ENCODE results near the gene CYP21A2.
"Not testable (repeated sequence)": the region's sequence is repeated elsewhere in the genome, so short reads cannot be mapped to it uniquely, and the experiment has no call there.

CYP21A2 gene

DNA sequence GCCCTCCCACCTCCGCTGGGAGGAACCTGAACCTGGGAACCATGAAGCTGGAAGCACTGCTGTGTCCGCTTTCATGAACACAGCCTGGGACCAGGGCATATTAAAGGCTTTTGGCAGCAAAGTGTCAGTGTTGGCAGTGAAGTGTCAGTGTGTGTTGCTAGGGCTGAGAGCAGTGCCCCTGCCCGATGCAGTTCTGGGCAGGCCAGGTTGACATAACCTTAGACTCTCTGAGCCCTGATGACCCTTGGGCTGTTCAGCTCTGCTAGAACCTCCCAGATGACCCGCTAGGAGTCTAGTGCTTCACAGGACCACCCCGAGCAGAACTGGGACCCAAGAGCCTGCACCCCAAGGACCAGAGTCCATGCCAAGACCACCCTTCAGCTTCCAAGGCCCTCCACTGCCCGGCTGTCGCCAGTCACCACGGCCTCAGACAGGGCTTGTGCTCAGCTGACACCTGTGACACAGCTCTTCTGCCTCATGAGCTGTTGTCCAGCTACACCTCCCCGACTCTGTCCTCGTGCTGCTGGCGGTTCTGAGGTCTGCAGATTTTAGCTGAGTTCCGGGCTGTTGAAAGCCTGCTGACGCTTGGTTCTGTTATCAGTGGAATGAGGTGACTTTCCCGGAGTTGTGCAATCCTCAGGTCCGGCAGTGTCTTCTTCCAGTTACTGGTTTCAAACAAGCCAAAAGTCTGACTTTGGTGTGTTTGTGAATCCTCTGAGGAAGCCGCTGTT lies 2.8 kb upstream of the CYP21A2 start:
- DNase-seq (ENCODE audit: low read depth in 2 of 2) = not testable (repeated sequence)

DNA sequence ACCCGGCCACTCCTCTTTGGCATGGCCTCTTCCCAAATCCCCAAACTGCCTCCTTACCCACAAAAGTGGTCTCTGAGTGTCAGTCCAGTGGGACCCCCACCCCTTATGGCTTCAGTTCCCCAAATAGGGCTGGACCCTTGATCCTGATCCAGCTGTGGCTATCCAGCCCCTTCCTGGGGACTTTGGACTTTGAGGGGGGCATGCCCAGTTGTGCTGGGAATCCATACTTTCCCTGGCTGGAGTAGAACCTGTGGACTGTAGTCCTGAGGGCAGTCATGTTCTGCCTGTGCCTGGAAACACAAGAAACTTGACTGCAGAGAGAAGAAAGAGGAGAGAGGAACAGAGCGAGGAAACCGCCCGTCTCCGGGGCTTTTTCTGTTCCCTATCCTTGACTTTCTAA lies 1.1 kb upstream of the CYP21A2 start:
- not testable (repeated sequence) for DNase-seq (ENCODE audit: low read depth in 2 of 2)

DNA sequence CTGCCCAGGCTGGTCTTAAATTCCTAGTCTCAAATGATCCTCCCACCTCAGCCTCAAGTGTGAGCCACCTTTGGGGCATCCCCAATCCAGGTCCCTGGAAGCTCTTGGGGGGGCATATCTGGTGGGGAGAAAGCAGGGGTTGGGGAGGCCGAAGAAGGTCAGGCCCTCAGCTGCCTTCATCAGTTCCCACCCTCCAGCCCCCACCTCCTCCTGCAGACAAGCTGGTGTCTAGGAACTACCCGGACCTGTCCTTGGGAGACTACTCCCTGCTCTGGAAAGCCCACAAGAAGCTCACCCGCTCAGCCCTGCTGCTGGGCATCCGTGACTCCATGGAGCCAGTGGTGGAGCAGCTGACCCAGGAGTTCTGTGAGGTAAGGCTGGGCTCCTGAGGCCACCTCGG lies 663 bp downstream of the CYP21A2 start:
- DNase-seq (ENCODE audit: low read depth in 2 of 2) = not testable (repeated sequence)

DNA sequence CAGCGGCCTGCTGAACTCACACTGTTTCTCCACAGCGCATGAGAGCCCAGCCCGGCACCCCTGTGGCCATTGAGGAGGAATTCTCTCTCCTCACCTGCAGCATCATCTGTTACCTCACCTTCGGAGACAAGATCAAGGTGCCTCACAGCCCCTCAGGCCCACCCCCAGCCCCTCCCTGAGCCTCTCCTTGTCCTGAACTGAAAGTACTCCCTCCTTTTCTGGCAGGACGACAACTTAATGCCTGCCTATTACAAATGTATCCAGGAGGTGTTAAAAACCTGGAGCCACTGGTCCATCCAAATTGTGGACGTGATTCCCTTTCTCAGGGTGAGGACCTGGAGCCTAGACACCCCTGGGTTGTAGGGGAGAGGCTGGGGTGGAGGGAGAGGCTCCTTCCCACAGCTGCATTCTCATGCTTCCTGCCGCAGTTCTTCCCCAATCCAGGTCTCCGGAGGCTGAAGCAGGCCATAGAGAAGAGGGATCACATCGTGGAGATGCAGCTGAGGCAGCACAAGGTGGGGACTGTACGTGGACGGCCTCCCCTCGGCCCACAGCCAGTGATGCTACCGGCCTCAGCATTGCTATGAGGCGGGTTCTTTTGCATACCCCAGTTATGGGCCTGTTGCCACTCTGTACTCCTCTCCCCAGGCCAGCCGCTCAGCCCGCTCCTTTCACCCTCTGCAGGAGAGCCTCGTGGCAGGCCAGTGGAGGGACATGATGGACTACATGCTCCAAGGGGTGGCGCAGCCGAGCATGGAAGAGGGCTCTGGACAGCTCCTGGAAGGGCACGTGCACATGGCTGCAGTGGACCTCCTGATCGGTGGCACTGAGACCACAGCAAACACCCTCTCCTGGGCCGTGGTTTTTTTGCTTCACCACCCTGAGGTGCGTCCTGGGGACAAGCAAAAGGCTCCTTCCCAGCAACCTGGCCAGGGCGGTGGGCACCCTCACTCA lies 1.4 kb downstream of the CYP21A2 start:
- DNase-seq (ENCODE audit: low read depth in 2 of 2) = not testable (repeated sequence)

DNA sequence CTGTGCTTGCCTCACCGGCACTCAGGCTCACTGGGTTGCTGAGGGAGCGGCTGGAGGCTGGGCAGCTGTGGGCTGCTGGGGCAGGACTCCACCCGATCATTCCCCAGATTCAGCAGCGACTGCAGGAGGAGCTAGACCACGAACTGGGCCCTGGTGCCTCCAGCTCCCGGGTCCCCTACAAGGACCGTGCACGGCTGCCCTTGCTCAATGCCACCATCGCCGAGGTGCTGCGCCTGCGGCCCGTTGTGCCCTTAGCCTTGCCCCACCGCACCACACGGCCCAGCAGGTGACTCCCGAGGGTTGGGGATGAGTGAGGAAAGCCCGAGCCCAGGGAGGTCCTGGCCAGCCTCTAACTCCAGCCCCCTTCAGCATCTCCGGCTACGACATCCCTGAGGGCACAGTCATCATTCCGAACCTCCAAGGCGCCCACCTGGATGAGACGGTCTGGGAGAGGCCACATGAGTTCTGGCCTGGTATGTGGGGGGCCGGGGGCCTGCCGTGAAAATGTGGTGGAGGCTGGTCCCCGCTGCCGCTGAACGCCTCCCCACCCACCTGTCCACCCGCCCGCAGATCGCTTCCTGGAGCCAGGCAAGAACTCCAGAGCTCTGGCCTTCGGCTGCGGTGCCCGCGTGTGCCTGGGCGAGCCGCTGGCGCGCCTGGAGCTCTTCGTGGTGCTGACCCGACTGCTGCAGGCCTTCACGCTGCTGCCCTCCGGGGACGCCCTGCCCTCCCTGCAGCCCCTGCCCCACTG lies 2.3 kb downstream of the CYP21A2 start:
- DNase-seq (ENCODE audit: low read depth in 2 of 2) = not testable (repeated sequence)

DNA sequence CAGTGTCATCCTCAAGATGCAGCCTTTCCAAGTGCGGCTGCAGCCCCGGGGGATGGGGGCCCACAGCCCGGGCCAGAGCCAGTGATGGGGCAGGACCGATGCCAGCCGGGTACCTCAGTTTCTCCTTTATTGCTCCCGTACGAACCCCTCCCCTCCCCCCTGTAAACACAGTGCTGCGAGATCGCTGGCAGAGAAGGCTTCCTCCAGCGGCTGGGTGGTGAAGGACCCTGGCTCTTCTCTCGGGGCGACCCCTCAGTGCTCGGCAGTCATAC lies 2.8 kb downstream of the CYP21A2 start:
- not testable (repeated sequence) for DNase-seq (ENCODE audit: low read depth in 2 of 2)

DNA sequence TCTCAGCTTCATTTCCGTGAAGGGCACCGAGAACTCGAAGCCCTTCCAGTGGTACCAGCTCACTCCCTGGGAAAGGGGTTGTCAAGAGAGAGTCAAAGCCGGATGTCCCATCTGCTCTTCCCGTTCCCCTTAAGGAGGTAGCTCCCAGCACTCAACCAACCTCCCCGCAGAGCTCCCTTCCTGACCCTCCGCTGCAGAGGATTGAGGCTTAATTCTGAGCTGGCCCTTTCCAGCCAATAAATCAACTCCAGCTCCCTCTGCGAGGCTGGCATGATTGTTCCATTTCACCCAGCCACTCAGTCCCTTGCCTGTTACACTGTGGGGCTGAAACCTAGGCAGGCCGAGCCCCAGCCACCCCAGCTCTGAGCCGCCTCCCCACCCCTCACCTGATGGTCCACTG lies 3.2 kb downstream of the CYP21A2 start:
- not testable (repeated sequence) for DNase-seq (ENCODE audit: low read depth in 2 of 2)

DNA sequence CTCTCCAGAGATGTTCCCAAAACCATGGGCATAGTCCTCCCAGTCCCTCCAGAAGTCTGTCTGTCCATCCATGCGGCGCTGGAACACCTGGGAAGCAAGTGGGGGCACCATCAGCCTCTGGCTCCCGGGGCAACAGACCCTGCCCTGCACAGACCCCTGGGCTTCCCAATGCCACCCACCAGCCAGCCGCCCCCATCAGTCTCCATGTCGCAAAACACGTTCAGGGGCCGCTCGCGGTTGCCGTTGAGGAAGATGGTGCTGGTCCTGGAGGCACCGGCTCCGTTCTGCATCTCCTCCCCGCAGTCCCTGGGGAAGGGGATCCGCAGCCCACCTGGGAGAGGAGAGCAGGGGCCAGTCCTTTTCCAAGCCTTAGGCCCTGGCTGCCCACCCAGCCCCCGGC lies 4.1 kb downstream of the CYP21A2 start:
- not testable (repeated sequence) for DNase-seq (ENCODE audit: low read depth in 2 of 2)

DNA sequence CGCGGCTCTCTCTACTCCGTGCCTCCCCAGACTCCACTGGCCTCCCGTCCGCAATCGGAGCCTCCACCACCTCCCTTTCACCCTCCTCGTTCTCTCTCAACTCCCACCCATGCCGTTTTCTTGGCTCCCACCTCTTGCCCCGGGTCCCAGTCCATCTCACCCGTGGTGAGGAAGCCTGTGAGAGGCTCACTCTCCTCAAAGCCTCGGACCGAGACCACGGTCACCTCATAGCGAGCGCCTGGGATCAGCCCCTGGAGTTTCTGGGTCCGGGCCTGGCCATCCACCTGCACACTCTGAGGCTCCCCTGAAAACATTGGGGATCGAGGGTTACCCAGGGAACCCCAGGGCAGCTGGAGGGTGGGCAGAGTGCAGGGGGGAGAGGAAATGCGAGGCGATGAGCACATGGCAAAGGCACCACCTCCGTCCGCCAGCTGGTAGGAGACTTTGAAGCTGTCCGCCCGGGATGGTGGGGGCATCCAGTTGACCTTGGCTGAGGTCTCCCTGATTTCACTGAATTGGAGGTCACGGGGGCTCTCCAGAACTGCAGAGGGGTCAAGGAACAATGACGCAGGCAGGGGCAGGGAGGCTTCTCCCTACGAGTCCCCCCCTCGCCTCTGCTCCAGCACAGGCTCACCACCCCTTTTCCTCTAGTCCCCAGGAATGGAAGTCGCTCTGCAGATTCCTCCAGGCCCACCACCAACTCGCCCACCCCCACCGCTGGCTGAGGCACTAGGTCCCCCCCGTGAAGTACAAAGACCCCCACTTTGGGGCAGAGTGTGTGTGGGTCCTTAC lies 5.6 kb downstream of the CYP21A2 start:
- DNase-seq (ENCODE audit: low read depth in 2 of 2) = not testable (repeated sequence)

DNA sequence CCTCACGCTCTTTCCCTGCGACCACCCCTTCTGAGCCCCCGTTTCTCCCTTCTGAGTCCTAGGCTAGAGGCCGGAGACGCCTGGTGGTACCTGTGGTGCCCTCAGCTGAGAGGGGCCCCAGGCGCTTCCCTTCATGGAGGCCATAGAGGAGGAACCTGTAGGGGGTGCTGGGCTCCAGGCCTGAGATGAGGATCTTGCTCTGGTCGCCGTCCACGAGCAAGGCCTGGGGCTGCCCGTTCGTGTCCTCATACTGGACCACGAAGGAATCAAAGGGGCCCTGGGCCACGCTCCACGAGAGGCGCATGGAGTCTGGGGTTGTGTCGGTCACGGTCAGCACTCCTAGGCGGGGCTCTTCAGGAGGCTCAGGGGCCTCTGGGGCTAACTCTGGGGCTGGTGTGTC lies 6.7 kb downstream of the CYP21A2 start:
- not testable (repeated sequence) for DNase-seq (ENCODE audit: low read depth in 2 of 2)

DNA sequence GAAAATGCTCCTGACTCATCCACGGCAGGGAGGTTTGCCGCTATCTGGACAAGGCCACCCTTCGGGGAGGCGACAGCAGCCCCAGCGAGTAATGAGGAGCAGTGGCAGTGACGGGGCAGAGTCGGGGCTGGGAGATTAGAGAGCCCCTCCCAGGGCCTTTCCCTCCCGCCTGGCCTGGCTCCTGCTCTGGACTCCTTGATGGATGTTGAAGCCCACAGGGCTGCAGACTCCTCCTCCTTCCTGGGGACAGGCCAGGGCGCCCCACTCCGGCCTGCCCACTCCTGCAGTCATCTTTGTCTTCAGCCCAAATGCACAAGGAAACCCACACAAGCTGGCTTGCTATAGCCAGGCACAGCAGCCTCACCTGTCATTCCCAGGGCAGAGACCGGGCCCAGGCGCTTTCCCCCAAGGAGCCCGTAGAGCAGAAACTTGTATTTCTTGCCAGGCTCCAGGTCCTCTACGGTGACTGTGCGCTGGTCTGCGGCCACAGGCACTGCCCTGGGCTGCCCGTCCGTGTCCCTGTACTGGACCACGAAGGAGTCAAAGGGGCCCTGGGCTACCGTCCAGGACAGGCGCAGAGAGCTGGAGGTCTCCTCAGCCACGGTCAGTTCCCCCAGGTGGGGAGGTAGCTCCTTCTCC lies 7.7 kb downstream of the CYP21A2 start:
- DNase-seq (ENCODE audit: low read depth in 2 of 2) = no peak

DNA sequence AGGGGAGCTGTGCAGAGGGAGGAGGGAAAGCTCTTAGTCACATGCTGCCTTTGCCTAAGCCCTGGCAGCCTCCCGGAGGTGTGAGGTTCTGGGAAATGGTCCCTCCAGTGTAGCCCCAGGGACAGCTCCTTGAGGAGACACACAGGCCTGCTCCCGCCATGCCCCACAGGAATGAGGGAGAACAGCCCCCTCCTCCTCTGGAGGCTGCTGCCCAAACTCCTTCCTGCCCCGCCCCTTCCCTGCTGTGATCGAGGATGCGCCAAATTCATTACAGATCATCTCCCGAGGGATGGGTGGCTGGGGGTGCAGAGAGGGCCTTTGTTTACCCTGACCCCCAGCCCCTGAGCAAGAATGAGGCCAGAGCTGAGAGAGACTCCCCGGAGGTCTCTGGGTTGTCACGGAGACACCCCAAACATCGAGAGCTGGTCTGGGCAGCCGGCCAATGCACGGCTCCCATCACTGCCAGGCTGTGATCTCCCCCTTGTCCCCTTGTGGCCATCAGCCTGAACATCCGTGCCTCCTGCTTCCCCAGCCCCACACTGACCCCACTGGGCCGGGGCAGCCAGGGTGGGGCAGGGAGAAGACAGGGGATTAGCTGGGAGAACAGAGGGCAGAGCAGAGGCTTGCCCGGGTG lies 8.4 kb downstream of the CYP21A2 start:
- DNase-seq (ENCODE audit: low read depth in 2 of 2) = no peak

DNA sequence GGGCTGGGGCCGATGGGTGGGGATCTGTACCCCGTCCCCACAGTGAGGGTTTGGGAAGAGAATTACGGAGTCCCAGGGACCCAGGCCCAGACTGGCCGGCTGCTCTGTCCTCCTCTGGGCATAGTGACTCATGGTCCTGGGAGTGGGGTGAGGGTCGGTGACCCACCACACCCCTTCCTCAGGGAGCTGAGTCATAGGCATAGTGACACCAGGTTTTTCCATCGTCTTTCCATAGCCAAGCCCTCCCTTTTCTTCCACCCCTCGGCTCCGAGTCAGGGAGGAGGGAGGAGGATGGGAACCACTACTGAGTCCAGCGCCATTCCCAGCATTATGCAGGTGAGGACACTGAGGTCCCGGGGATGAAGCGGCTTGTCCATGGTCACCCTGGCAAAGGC lies 8.9 kb downstream of the CYP21A2 start:
- DNase-seq (ENCODE audit: low read depth in 2 of 2) = no peak

DNA sequence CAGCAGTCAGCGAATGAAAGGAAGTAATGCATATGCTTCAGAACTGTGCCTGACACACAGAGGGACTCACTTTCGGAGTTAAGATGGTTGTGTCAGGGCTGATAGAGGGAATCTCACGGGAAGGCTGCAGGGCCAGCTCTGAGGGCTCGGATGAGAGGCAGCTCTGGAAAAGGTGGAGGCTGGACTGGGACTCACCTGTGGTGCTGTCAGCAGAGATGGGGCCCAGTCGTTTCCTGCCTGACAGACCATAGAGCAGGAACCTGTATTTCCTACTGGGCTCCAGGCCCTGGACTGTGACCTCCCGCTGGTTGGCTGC lies 9.3 kb downstream of the CYP21A2 start:
- DNase-seq (ENCODE audit: low read depth in 2 of 2) = no peak

DNA sequence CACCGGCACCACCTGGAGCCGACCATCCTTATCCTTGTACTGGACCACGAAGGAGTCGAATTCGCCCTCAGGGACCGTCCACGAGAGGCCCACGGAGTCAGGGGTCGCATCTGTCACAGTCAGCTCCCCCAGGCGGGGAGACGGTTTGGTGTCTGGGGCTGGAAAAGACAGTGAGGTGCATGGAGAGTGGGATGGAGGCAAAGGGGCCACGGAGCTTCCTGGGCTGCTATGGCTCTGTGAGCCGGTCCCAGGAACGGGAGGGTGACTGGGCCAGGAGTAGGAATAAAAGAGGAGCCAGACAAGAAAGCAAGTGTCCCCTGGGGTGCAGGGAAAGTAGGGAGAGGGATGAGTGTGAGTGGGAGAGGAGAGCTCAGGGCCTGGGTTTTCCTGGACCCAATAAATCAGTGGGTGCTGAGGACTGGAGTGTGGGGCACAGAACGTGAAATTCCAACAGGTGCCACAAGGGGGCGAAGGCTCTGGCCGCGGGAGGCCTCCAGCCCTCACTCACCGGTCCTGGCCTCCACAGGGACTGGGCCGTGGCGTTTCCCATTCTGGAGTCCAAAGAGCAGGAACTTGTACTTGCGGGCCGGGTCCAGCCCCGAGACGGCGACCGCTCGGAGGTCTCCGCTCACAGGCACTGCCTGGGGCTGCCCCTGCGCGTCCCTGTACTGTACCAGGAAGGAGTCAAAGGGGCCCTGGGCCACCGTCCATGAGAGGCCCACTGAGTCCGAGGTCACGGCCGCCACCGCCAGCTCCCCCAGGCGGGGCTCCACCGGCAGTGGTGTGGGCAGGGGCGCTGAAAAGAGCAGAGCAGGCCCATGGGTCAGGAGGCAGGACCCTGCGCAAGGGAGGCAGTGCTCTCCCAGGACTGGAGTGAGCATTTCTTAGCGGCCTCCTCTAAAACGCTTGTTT lies 9.9 kb downstream of the CYP21A2 start:
- DNase-seq (ENCODE audit: low read depth in 2 of 2) = peak; percentile 30 to 34

DNA sequence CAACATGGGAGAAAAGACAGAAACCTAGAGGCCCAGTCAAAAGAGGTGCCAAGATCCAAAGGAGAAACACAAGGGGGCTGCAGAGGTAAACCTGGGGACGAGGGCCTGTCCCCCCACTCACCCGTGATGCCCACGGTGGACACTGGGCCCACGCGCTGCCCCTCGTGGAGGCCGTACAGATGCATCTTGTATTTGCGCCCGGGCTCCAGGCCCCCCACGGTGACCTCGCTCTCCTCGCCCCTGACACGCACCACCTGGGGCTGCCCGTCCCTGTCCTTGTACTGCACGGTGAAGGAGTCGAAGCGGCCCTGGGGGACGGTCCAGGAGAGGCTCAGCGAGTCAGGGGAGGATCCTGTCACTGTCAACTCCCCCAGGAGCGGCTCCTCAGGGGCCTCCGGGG lies 10.9 kb downstream of the CYP21A2 start:
- not testable (repeated sequence) for DNase-seq (ENCODE audit: low read depth in 2 of 2)

DNA sequence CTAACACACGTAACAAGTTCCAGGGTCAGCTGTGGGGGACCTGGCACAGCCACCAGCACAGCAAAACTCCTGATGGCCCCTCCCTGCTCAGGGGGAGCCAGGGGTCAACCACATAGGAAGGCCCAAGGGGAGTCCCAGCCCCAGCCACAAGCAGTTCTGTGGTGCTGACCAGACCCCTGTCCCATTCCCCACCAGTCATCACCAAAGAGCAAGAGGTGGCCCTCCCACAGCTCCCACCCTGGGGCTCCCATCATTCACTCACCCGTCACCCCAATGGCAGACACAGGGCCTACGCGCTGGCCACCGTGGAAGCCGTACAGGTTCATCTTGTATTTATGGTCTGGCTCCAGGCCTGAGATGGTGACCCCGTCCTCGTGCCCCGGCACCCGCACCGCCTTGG lies 11.5 kb downstream of the CYP21A2 start:
- not testable (repeated sequence) for DNase-seq (ENCODE audit: low read depth in 2 of 2)

DNA sequence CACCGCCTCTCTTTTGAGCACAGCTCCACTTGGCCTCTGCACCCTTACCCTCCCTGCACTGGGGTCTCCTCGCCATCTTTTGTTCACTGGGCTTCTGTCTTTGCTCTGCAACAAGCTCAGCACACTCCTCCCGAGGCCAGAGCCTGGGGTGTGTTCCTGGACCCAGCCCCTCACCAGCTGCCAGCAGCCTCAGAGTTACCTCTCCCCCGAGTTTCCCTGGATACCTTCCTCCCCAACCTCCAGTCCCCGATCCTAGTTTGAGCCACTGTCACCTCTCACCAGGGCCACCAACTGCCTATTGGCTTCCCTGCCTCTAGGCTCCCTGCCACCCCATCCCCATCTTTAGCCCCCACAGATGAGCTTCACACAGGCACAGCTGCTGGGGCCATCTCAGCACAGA lies 12.3 kb downstream of the CYP21A2 start:
- DNase-seq (ENCODE audit: low read depth in 2 of 2) = no peak

DNA sequence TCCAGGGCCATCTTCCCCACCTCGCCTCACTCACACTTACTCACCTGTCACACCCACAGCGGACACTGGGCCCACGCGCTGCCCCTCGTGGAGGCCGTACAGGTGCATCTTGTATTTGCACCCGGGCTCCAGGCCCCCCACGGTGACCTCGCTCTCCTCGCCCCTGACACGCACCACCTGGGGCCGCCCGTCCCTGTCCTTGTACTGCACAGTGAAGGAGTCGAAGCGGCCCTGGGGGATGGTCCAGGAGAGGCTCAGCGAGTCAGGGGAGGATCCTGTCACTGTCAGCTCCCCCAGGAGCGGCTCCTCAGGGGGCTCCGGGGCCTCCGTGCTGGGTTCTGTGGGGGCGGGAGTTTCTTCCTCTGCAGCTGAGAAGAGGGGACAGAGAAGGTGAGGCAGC lies 14.4 kb downstream of the CYP21A2 start:
- not testable (repeated sequence) for DNase-seq (ENCODE audit: low read depth in 2 of 2)

DNA sequence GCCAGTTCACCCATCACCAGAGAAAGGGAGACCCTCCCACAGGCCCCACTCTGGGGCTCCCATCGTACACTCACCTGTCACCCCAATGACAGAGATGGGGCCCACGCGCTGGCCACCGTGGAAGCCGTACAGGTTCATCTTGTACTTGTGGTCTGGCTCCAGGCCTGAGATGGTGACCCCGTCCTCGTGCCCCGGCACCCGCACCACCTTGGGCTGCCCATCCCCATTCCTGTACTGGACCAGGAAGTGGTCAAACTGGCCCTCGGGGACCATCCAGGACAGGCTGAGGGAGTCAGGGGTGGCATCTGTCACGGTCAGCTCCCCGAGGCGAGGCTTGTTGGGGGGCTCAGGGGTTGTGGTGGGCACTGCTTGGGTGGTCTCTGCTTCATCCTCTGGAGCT lies 15.1 kb downstream of the CYP21A2 start:
- not testable (repeated sequence) for DNase-seq (ENCODE audit: low read depth in 2 of 2)

All from stimulated activated CD8-positive, alpha-beta memory T cell treated with anti-CD3 and anti-CD28 coated beads, Interleukin-15, amount 100 ng/mL, for 4 hours (primary cell).